HG03575 (cell line): ENCODE results near the gene PTPRN2.
"Not testable (repeated sequence)": the region's sequence is repeated elsewhere in the genome, so short reads cannot be mapped to it uniquely, and the experiment has no call there.

Experiments
- ATAC-seq: cut with Tn5 transposase; IDR thresholded peaks from one replicate; pipeline ENCODE4 v1.9.1; 2021; ENCODE audit not compliant: unreplicated experiment, insufficient number of reproducible peaks, low FRiP score; ENCODE audit errors: extremely low read depth

The PTPRN2 gene

DNA sequence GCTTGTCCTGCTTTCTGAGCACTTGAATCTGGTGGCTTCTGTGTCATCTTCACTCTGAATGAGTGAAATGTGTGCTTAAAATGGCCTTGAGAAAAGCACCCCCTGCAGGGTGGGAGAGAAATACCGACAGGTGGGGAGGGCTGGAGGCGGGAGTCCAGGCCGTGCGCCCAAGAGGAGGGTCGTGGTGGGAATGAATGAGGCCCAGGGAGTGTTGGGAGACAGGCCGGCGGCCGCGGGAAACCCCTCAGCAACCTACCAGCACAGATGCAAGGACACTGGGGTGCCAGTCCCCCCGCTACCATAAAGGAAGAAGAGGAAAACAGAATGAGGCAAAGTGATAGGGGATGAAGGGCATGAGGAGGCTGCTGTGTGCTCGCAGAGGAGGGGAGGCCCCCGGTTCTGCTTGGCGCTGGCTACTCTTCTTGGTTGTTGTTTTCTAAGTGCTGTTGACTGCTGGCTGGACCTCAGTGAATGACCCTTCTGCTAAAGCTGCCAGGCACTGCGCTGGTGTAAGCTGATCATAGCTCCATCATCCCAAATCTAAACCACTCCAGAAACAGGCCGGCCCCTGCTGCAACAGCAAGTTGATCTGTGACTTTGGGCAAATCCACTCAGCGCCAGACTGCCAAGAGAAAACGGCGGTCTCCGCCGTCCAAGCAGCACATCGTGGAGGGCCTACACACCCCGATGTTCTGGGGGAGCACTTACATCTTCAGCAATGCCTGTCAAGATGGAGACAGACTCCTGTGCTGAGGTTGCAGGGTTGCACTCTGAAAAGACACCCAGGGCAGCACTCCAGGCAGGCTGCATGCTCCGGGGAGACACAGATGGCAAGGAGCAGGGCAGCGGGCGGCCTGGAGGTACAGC, 872.3 kb downstream of the PTPRN2 start:
- ATAC-seq = no peak

DNA sequence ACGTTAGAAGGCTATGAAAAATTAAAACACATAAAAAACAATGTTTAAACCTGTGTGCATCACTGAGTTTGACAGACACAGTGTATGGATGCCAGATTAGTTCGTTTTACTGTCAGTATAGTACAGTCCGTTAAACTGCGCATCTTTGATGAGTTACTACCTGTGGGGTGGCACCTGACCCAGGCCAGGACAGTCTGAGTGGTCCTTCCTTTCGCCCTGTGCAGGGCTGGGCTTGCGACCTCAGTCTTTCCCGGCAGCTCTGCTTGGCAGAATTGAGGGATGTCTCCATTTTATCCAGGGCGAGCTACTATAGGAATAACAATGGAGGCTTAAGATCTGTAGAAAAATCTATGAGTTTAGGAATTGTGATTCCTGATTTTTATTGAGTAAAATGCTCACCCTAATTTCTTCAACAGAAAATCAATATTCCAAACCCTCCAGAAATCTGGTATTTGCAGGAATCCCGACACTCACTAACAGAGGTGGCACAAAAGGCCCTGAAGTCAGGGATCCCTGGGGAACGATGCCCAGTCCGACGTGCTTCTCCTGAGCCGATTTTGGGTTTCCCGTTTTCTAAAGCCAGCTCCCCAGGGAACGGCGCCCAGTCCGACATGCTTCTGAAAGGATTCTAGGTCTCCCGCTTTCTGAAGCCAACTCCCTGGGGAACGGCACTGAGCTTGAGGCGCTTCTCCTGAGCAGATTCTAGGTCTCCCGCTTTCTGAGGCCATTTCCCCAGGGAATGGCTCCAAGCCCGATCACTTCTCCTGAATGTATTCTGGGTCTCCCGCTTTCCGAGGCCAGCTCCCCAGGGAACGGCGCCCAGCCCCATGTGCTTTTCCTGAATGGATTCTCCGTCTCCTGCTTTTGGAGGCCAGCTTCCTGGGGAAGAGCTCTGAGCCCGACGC, 873.2 kb downstream of the PTPRN2 start:
- ATAC-seq = no peak

DNA sequence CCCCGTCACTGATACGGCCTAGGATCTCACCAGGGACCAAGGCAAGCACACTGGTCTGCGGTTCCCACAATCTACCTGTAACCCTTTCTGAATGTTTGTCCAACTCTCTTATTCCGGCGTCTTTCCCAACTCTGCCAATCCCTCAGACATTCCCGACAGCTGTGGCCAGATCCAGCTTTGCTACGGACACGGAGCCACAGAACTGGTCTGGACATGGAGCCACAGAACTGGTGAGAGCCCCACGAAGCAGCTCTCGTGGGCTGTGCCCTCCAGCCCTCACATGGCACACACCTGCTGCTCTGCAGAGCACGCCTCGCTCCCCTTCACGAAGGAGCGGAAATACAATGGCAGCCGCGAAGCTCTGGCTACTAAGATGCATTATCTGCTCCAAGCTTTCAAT, 874.0 kb downstream of the PTPRN2 start:
- no peak for ATAC-seq

DNA sequence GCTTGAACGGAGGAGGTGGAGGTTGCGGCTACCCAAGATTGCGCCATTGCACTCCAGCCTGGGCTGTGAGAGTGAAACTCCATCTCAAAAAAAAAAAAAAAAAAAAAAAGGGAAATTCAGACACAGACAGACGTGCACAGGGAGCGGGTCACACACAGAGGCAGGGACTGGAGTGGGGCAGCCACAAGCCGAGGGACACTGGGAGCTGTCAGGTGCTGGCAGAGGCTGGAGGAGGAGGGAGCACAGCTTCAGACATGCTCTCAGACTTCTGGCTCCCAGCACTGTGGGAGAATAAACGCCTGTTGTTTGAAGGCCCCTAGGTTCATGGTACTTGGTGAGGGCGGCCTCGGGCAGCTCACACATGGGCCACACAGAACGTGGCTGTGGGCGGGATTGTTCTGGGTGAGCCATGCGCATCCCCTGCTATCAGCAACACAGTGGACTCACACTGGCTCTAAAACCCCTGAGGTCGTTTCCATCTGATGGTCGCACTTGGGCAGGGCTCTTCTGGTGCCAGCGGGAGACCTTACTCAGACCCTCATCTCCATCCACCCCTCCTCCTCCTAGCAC, 874.9 kb downstream of the PTPRN2 start:
- no peak for ATAC-seq

DNA sequence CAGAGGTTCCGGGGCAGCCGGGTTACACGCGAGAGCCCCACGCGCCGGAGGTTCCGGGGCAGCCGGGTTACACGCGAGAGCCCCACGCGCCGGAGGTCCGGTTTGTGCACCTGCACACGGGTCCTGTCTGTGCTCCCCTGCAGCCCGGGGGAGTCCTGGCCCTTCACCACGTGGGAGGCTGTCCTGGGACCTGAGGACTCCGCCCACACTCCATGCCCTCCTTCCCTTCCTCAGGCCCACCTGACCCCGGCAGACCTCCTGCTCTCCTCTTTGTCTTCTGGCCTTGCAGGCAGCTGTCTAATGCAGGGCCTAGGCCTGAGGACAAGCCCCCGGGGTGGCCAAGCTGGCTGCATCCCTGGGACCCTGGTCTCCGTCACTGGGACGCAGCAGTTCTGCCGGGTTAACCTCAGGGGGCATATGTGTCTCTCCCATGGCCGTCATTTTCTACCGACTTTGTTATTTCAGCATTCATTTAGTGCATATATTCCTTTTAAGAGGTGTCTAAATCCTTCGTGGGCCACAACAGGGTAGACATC, 876.2 kb downstream of the PTPRN2 start:
- no peak for ATAC-seq

DNA sequence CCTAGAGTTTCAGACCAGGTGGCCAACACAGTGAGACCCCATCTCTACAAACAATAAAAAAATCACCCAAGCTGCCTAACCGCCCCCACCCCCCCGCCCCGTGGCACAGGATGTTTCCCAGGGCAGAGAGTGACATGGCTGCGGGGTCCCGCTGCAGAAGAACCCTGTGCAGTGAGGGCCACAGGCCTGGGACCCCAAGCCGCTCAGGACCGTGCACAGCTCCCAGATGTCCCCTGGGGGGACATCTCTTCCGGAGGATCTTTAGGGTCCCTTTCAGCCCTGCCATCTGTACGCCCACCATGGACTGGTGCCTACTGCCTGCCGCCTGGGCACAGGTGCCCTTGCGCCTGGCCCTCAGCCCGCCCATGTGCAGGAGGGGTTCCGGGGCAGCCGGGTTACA, 877.2 kb downstream of the PTPRN2 start:
- no peak for ATAC-seq

DNA sequence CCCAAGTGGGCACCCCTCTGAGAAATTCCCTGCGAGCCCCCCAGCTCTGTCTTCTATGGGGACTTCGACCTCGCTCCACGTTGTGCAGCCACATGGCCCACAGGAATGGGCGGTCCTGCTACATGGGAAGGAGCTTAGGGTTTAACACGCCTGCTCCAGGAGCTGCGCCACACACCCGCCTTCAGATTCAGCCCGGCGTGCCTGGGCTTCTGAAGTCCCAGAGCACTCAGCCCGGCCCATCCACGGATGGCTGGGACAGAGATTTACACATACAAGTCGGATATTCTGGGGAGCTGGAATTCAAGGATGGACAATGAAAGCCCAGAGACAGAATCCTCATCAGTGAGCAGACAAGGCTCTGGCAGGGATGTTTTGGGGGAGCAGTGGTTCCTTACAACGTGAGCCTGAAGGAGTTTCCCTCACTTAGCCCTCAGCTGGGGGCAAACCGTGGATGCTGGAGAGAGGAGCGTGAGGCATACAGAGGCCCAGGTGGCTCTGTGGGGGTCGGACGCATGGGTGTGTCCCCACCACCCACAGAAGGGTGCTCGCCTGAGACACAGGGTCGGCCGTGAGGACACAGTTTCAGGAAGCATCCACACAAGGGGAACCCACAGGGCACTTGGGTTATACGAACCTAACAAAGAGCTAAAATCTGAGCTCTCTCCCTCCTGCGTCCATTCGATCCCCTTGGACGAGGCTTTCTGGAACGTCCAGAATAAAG, 877.9 kb downstream of the PTPRN2 start:
- ATAC-seq = no peak

DNA sequence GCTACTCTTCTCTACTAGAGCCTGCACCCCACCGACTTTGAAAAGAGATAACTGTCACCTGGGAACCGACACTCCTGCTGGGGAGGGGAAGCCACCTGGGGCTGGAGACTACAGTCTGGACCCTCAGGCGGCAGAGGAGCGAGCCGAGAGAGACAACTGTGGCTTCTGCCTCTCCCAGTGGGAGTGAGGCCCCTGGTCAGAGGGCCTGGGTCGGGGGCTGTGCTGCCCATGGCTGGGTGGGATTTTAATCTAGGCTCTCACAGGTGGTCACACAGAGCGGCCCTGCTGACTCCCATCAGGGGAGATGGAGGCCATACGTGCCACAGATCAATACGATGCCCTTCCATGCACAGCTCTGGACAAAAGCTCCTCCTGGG, 878.7 kb downstream of the PTPRN2 start:
- no peak for ATAC-seq

DNA sequence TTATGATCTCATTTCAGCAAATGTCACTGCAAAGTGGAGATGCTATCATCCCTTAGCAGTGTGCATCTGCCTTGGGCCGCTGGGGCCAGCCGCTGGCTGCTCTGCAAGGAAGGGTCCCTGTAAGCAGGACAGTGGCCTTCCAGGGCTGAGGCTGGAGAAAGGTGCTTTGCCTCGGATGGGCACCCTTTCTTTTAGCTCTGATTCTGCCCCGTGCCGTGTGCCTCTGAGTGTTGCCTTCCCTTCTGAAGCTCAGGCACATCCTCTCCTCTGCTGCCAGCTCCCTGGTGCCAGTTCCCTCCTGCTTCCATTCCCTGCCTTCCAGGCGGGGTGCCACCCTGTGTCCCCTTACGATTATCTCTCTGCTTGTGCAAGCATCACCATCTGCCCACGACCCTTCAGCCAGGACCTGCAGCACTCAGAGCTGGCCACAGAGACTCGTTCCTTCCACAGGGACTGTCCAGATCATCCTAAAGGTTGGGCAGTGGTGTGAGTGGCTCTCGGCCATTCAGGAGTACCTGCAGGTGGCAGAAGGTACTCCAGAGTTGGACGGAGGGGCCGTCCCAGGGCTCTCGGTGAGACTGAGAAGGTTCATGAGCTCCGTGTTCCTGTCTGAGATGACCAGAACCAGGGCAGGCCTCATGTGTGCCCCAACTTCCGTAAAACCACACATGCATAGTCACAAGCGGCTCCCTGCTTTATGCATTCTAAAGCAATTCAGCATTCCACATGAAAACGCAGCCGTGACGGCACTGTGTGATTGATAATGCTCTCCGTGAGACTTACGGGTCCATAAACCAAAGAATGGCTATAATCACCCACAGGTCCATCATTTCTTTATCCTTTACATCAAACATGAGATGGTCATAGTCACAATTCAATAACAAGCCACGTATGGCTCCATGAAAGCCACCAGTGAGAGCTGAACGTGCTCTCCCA, 879.4 kb downstream of the PTPRN2 start:
- no peak for ATAC-seq

DNA sequence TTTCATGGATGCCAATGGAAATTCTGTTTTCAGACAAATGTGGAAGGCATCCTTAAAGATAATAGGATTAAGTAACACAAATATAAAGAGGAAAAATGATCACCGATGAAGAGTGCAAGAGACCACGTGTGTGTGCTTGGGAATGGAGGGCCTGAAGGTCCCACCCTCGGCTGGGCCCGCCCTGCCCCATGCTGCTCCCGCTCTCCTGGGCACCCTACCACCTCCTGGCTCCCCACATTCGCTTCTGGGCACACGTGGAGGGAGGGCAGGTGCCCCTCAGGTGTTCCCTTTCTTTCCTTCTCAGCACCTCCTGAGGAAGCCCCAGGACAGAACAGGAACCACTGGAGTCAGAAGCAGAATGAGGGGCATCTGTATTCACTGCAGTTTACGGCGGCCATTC, 883.3 kb downstream of the PTPRN2 start:
- no peak for ATAC-seq

DNA sequence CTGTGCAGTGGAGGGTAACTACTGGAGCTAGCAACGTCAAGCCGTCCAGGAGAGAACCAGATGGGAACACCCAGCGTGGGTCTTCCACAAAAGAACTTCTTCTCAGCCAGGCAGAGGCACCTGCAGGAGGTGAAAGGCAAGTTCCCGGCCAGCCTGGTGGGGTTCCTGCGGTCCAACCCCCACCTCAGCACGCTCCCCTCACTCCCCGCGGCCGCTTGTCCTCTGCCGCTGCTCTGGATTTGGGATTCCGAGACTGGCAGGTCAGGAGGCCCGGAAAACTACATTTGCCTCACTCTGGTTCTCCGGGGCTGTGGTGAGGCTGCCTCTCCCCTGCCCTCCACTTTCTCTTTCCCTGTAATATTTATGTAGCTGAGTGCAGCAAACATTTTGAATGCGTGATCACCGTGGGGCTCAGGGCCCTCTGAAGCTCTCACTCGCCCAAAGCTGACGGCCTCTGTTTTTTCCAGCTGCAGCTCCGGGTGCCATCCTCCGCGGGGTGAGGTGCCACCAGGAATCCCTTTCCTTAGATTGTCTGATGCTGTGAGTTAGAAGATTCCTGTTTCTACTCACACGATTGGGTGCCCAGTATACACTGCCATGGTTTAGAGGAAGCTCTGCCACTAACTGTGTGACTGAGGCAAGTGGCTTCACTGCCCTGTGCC, 884.0 kb downstream of the PTPRN2 start:
- no peak for ATAC-seq

DNA sequence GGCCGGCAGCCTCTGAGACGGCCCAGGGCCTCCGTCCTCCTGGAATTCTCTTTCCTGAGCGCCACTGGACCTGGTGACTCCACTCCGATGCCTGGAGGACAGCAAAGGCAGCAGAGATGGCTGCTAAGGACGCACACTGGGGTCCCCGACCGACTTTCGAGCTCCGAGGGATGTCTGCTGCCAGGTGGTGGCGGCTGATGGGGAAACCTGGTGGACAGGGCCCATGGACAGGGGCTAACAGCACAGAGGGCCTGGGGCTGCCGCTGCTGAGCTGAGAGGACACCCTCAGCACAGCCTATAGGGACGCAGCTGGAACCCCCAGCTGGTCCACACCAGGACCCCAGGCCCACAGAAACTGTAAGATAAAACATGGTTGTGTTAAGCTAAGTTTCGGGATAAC, 884.5 kb downstream of the PTPRN2 start:
- no peak for ATAC-seq

DNA sequence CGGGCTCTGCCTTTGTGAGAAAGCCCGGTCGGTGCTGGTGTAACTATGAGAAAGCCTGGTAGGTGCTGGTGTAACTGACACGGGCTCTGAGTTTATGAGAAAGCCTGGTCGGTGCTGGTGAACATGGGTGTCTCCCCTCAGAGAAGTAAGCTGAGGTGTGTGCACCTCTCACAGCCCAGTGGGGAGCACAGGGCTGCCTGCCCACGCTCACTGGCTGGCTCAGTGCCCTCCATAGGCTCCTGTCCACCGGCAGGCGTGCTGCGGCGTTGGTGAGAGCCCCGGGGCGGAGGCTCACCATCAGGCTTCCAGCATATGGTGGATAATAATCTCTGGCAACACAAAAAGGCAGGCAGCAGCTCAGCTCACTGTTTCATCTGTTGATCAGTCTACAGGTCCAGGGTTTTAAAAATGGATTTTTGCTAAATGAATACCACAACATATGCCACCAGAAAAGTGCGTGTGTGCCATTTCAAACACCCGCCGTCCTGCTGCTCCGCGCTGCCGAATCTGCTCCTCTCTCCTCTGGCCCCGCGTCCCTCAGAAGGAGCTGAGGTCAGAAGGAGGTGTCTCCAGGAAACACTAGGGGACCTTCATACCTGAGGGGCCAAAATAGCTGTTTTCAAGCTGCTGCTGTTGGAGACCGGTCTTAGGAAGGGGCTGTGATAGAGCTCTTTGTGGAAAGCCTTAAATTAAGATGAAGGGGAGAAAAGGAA, 885.2 kb downstream of the PTPRN2 start:
- no peak for ATAC-seq

DNA sequence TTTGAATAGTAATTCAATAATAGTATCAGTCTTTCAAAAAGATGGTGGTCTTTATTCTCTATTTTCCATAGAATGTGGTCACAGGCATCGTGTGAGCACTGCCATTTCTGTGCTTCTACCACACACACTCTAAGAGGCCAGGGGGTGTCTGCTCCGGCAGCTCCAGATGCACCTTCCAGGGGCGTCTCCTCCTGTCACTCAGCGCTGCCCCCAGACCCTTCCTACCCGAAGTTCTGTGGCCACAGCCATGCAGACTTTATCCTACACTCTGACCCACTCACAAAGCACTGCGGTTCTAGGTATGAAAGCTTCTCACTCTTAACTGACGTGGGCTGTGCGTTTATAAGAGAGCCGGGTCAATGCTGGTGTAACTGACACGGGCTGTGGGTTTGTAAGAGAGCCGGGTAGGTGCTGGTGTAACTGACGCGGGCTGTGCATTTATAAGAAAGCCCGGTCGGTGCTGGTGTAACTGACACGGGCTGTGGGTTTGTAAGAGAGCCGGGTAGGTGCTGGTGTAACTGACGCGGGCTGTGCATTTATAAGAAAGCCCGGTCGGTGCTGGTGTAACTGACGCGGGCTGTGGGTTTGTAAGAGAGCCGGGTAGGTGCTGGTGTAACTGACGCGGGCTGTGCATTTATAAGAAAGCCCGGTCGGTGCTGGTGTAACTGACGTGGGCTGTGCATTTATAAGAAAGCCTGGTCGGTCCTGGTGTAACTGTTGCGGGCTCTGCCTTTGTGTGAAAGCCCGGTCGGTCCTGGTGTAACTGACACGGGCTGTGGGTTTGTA, 886.0 kb downstream of the PTPRN2 start:
- ATAC-seq = not testable (repeated sequence)

DNA sequence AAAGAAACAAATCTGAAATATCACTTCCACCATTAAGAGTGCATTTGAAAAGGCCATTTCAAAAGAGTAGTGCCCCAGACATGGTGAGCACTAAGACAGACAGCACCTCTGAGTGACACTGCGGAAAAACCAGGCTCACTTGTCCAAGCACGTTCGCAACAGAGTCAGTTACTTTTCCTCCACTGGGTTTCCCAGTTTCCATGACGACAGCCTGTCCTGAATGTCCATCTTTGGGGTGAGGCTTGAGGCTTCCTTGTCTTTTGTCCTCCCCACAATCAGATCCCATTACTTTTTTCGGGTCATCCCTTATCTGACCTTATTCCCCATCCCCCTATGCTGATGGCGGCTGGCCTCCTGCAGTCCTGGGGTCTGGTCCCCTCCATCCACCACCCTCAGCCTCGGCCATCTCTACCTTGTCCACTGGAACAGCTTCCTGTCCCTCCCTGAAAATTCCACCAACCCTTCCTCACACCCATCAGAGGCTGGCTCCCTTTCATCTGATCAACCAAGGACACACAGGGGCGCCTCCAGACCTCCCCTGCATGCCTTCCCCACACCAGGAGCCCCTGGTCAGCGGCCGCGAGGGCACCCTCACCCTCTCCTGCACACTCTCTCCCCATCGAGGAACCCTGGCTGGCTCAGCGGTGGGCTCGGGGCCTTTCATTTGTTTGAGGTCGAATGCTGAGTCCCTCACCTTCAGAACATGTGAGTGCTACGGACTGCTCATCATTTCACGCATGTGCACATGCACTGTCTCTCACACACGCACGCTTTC, 887.2 kb downstream of the PTPRN2 start:
- no peak for ATAC-seq
